IMR-90 (cell line): ENCODE measurements around the gene SCFD1. TPM values are rescaled to one million over a fixed set of nuclear protein-coding genes. Genes with fewer than 3 reads are reported as not detected.
"Not testable (repeated sequence)": the region's sequence is repeated elsewhere in the genome, so short reads cannot be mapped to it uniquely, and the experiment has no call there.

Experiments used
- ATAC-seq: fragments of 200-7000 bp; cut with Tn5 transposase; 2 replicates; pipeline ENCODE4 v1.9.1; 2020; ENCODE audit warnings: low read depth, mild to moderate bottlenecking, moderate library complexity
- BruUV-seq: library from RNA; stranded (reverse); fragments of 400-500 nt; replicated peaks from 2 replicates; lab custom pipeline; 2021; lab: Mats Ljungman, UMichigan
- CTCF ChIA-PET: fragments of 300-600 bp; formaldehyde crosslinking; extraction: SDS; loops from one replicate; lab custom pipeline; 2021; ENCODE audit warnings: antibody characterized with exemption; lab: Yijun Ruan, JAX
- POLR2A ChIA-PET: fragments of 300-600 bp; sonication (Branson Sonifier 250); formaldehyde crosslinking; loops from one replicate; lab custom pipeline; 2022; ENCODE audit warnings: antibody characterized with exemption; ENCODE audit not compliant: unreplicated experiment; lab: Charles Lee
- DNase-seq: peaks from one replicate; pipeline ENCODE4 v3.0.0; 2013
- H2AFZ ChIP-seq: replicated peaks from 2 replicates; pipeline ENCODE3; 2013; ENCODE audit warnings: low read length, mild to moderate bottlenecking; ENCODE audit not compliant: poor library complexity
- H2AK5ac ChIP-seq: 2 replicates; pipeline ENCODE4 v1.6.1; 2013; ENCODE audit warnings: low read depth, low read length, inconsistent platforms
- H2AK9ac ChIP-seq: replicated peaks from 2 replicates; pipeline ENCODE3; 2013; ENCODE audit warnings: mild to moderate bottlenecking, low read depth, low read length, moderate library complexity; ENCODE audit not compliant: poor library complexity
- H2BK120ac ChIP-seq: 2 replicates; pipeline ENCODE4 v1.6.1; 2013; ENCODE audit warnings: low read depth, low read length, inconsistent platforms
- H2BK15ac ChIP-seq: 3 replicates; pipeline ENCODE4 v1.6.1; 2013; ENCODE audit warnings: low read depth, low read length, inconsistent platforms
- H2BK20ac ChIP-seq: 2 replicates; pipeline ENCODE4 v1.6.1; 2013; ENCODE audit warnings: low read depth, mild to moderate bottlenecking, inconsistent platforms, low read length, moderate library complexity
- H2BK5ac ChIP-seq: 2 replicates; pipeline ENCODE4 v1.6.1; 2013; ENCODE audit warnings: mild to moderate bottlenecking, low read depth, low read length, inconsistent platforms; ENCODE audit not compliant: poor library complexity, severe bottlenecking
- H3K14ac ChIP-seq: replicated peaks from 2 replicates; pipeline ENCODE4 v1.6.1; 2013; ENCODE audit warnings: low read depth, low read length, inconsistent platforms
- H3K18ac ChIP-seq: 2 replicates; pipeline ENCODE4 v1.6.1; 2013; ENCODE audit warnings: low read depth, low read length, control low read depth
- H3K23ac ChIP-seq: 2 replicates; pipeline ENCODE4 v1.6.1; 2013; ENCODE audit warnings: low read depth, low read length, inconsistent platforms
- H3K27ac ChIP-seq: 2 replicates; pipeline ENCODE4 v1.5.1; 2013; ENCODE audit warnings: mild to moderate bottlenecking, control low read depth, low read length; ENCODE audit not compliant: insufficient read depth
- H3K27me3 ChIP-seq: 2 replicates; pipeline ENCODE4 v1.6.1; 2013; ENCODE audit warnings: low read length; ENCODE audit not compliant: control insufficient read depth, insufficient read depth
- H3K36me3 ChIP-seq: 2 replicates; pipeline ENCODE4 v1.6.1; 2013; ENCODE audit warnings: low read length, mixed read lengths; ENCODE audit not compliant: control insufficient read depth, insufficient read depth
- H3K4ac ChIP-seq: 2 replicates; pipeline ENCODE4 v1.6.1; 2013; ENCODE audit warnings: low read depth, low read length, inconsistent platforms
- H3K4me1 ChIP-seq: 2 replicates; pipeline ENCODE4 v1.6.1; 2013; ENCODE audit warnings: low read length, mixed read lengths; ENCODE audit not compliant: control insufficient read depth, insufficient read depth
- H3K4me2 ChIP-seq: 2 replicates; pipeline ENCODE4 v1.6.1; 2013; ENCODE audit warnings: low read depth, mild to moderate bottlenecking, control low read depth, low read length, moderate library complexity
- H3K4me3 ChIP-seq: 2 replicates; pipeline ENCODE4 v1.5.1; 2013; ENCODE audit warnings: low read depth, mild to moderate bottlenecking, control low read depth, low read length, moderate library complexity; ENCODE audit not compliant: insufficient read depth
- H3K56ac ChIP-seq: 2 replicates; pipeline ENCODE4 v1.6.1; 2013; ENCODE audit warnings: low read length, inconsistent platforms; ENCODE audit not compliant: insufficient read depth; ENCODE audit errors: extremely low read depth
- H3K79me1 ChIP-seq, 2 experiments: 2 replicates each; pipeline ENCODE4 v1.6.1; 2013; ENCODE audit warnings: low read length in 2 of 2, inconsistent platforms in 1 of 2, low read depth in 1 of 2
- H3K9ac ChIP-seq: 2 replicates; pipeline ENCODE4 v1.6.1; 2013; ENCODE audit warnings: low read depth, low read length, control low read depth
- H3K9me1 ChIP-seq: 2 replicates; pipeline ENCODE4 v1.6.1; 2013; ENCODE audit warnings: low read length, inconsistent platforms; ENCODE audit not compliant: insufficient read depth
- H3K9me3 ChIP-seq: 2 replicates; pipeline ENCODE4 v1.6.1; 2013; ENCODE audit warnings: low read length; ENCODE audit not compliant: control insufficient read depth, insufficient read depth
- H4K20me1 ChIP-seq: 2 replicates; pipeline ENCODE4 v1.6.1; 2013; ENCODE audit warnings: low read length, inconsistent platforms; ENCODE audit not compliant: insufficient read depth
- H4K5ac ChIP-seq: 2 replicates; pipeline ENCODE4 v1.6.1; 2013; ENCODE audit warnings: mild to moderate bottlenecking, low read depth, low read length, control low read depth
- H4K8ac ChIP-seq, 2 experiments: 2 replicates each; pipeline ENCODE4 v1.6.1; 2013; ENCODE audit warnings: low read depth in 2 of 2, low read length in 2 of 2, control low read depth in 1 of 2, inconsistent platforms in 1 of 2
- H4K91ac ChIP-seq: 2 replicates; pipeline ENCODE4 v1.6.1; 2013; ENCODE audit warnings: low read depth, low read length, inconsistent platforms; ENCODE audit not compliant: insufficient read depth
- FOS ChIP-seq: fragments of 150-350 bp; IDR thresholded peaks from 2 replicates; pipeline ENCODE4 v1.6.1; 2016; ENCODE audit warnings: low read depth, low read length
- WGBS, 2 experiments: methylation state at CpG; one replicate each; pipeline versions ENCODE4 v1.1.5 to v1.1.7; 2013; ENCODE audit warnings: missing lambda C conversion rate in 2 of 2; ENCODE audit not compliant: insufficient read length in 1 of 2; ENCODE audit errors: extremely low coverage in 2 of 2; 5-methylcytosine and 5-hydroxymethylcytosine counted together
- dilution Hi-C: fragments of 300-500 bp; cut with HindIII; formaldehyde crosslinking; loops from one replicate; pipeline ENCODE4 v1.14.3; 2018; ENCODE audit warnings: low sequenced_read_pairs; ENCODE audit not compliant: unreplicated experiment
- in situ Hi-C: fragments of 300-500 bp; cut with MboI; formaldehyde crosslinking; loops from 3 replicates; pipeline ENCODE4 v1.14.3; 2019; ENCODE audit warnings: low sequenced_read_pairs, inconsistent platforms, mixed read lengths
- intact Hi-C: fragments of 100-400 bp; cut with micrococcal nuclease; formaldehyde crosslinking; loops from 2 replicates; pipeline ENCODE4 v1.10.0; 2022
- polyA plus RNA-seq, 3 experiments: library from polyadenylated mRNA; depleted of rRNA; stranded (reverse); fragments of >200 nt; gene quantifications; 2 replicates each; pipeline ENCODE4 v1.2.3, GENCODE V29; 2012; ENCODE audit warnings: low replicate concordance in 1 of 3
- total RNA-seq: library from RNA; depleted of rRNA; stranded (reverse); fragments of >200 nt; gene quantifications from 2 replicates; pipeline ENCODE4 v1.2.3, GENCODE V29; 2012

Gene SCFD1
- total and polyA plus RNA-seq, 2 of the 4 experiments (the other 2 are of a cell fraction) = 51.4 to 74.0 TPM

DNA sequence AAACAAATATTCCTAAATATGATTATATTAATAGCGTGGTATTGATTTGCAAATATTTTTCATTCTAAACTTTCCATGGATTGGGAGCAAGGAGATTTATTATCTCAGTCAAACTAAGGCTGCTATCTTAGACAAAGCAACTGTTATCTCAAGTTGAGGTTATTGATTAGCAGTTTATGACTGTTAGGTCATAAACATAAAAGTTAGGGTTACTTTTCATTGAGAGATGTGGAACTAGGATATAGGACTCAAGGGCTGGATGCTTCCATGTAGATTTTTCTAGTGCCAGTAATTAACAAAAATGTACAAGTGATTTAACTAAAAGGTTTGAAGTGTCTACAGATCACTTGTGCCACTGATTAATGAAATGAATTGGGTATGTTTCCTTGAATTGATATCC is 19.1 kb downstream of the SCFD1 start:
- DNase-seq (no peak), ATAC-seq (no peak)
- H3K36me3 ChIP-seq = peaks cover 23% of the 10 kb centered on the region
- H3K4ac ChIP-seq = no peak overlapping the region
- no peak overlapping the region for H3K23ac ChIP-seq
- in situ Hi-C loops (no loop called here), intact Hi-C loops (no loop called here), dilution Hi-C loops (no loop called here)
- H2AK5ac ChIP-seq = no peak overlapping the region
- no peaks in the 10 kb centered on the region for H4K20me1 ChIP-seq
- H3K56ac ChIP-seq = no peak overlapping the region
- H3K27ac ChIP-seq = no peak overlapping the region
- peaks cover 4% of the 10 kb centered on the region; the same call in 1 of the 2 replicates for H3K9me3 ChIP-seq
- H3K9me1 ChIP-seq = no peaks in the 10 kb centered on the region
- ChIA-PET POLR2A (no interaction called here), CTCF (no interaction called here)
- H2BK5ac ChIP-seq = no peak overlapping the region
- H4K5ac ChIP-seq = no peak overlapping the region
- no CpG with 5 or more reads among the region's 1 CpG for WGBS, 2 experiments
- H2BK120ac ChIP-seq = no peak overlapping the region
- H3K4me3 ChIP-seq = no peak overlapping the region
- H2AK9ac ChIP-seq = no peak overlapping the region
- BruUV-seq = no TSS peak
- no peak overlapping the region for H3K18ac ChIP-seq
- no peak for TF ChIP-seq FOS
- no peak overlapping the region for H2BK20ac ChIP-seq
- no peak overlapping the region for H4K91ac ChIP-seq
- no peaks in the 10 kb centered on the region for H3K27me3 ChIP-seq
- H3K79me1 ChIP-seq = peaks cover 8 to 10% of the 10 kb centered on the region in 2 experiments
- no peak overlapping the region for H4K8ac ChIP-seq
- no peak overlapping the region for H3K14ac ChIP-seq
- no peak overlapping the region for H2BK15ac ChIP-seq
- no peak overlapping the region for H3K4me2 ChIP-seq
- H3K4me1 ChIP-seq = no peaks in the 10 kb centered on the region
- no peak overlapping the region for H3K9ac ChIP-seq
- no peak overlapping the region for H2AFZ ChIP-seq

DNA sequence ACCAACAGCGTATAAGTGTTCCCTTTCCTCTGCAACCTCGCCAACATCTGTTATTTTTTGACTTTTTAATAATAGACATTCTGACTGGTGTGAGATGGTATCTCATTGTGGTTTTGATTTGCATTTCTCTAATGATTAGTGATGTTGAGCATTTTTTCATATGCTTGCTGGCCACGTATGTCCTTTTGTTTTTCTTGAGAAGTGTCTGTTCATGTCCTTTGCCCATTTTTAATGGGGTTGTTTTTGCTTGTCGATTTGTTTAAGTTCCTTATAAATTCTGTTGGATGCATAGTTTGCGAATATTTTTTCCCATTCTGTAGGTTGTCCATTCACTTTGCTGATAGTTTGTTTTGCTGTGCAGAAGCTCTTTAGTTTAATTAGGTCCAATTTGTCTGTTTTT is 22.3 kb downstream of the SCFD1 start:
- H3K18ac ChIP-seq, H3K4me2 ChIP-seq, H4K5ac ChIP-seq, H3K4ac ChIP-seq, dilution Hi-C loops, H3K9ac ChIP-seq, H2BK20ac ChIP-seq, in situ Hi-C loops, H4K91ac ChIP-seq, H3K27me3 ChIP-seq, DNase-seq, ATAC-seq, BruUV-seq, H4K20me1 ChIP-seq, CTCF ChIA-PET, H3K23ac ChIP-seq, H3K56ac ChIP-seq, H3K9me3 ChIP-seq, H3K9me1 ChIP-seq, H2BK5ac ChIP-seq, H2AK5ac ChIP-seq, H2AFZ ChIP-seq, POLR2A ChIA-PET, H3K4me1 ChIP-seq, H2AK9ac ChIP-seq, H3K79me1 ChIP-seq, H3K27ac ChIP-seq, H2BK120ac ChIP-seq, H3K14ac ChIP-seq, intact Hi-C loops, H2BK15ac ChIP-seq, H3K4me3 ChIP-seq, H4K8ac ChIP-seq: not testable (repeated sequence)
- 100% methylated on average over 1 of the region's 5 CpGs; no CpG with 5 or more reads in 1 of the 2 experiments for WGBS, 2 experiments
- H3K36me3 ChIP-seq = peaks cover 19% of the 10 kb centered on the region
